ENCODE data around the gene KRT35.

The KRT35 gene

GRCh38 chr17:41486316-41486715, 5.4 kb upstream of the KRT35 start:
- no peak for DNase-seq

- no peak for DNase-seq
Observed at GRCh38 chr17:41484920-41485904, 4.3 kb upstream of the KRT35 start.

GRCh38 chr17:41483991-41484826, 3.3 kb upstream of the KRT35 start:
- no peak for DNase-seq

- DNase-seq = no peak
Observed at GRCh38 chr17:41483531-41483930, 2.6 kb upstream of the KRT35 start.

- DNase-seq = no peak
Observed at GRCh38 chr17:41480581-41480980, 370 bp downstream of the KRT35 start.

- no peak for DNase-seq
Observed at GRCh38 chr17:41480136-41480535, 815 bp downstream of the KRT35 start.

GRCh38 chr17:41478237-41478636, 2.7 kb downstream of the KRT35 start:
- DNase-seq = no peak

- DNase-seq = no peak
Observed at GRCh38 chr17:41476866-41477815, 3.8 kb downstream of the KRT35 start.

- DNase-seq = no peak
Observed at GRCh38 chr17:41475421-41475820, 5.5 kb downstream of the KRT35 start.

- DNase-seq = no peak
Observed at GRCh38 chr17:41474863-41475262, 6.1 kb downstream of the KRT35 start.

- no peak for DNase-seq
Observed at GRCh38 chr17:41468346-41468745, 12.6 kb downstream of the KRT35 start.

- DNase-seq = no peak
Observed at GRCh38 chr17:41467561-41467960, 13.4 kb downstream of the KRT35 start.

- DNase-seq = no peak
Observed at GRCh38 chr17:41466988-41467387, 14.0 kb downstream of the KRT35 start, which contains the start of gene KRT32. Gene KRT32 (minus strand): TSS chr17:41467386. CDS start chr17:41467325, 61 bp downstream.

- DNase-seq = no peak
Observed at GRCh38 chr17:41464682-41465081, 16.3 kb downstream of the KRT35 start.

- no peak for DNase-seq
Observed at GRCh38 chr17:41464173-41464572, 16.8 kb downstream of the KRT35 start.

- no peak for DNase-seq
Observed at GRCh38 chr17:41463746-41464145, 17.2 kb downstream of the KRT35 start.

- no peak for DNase-seq
Observed at GRCh38 chr17:41462705-41463104, 18.2 kb downstream of the KRT35 start.

GRCh38 chr17:41457676-41458075, 23.3 kb downstream of the KRT35 start:
- DNase-seq = no peak

- no peak for DNase-seq
Observed at GRCh38 chr17:41456204-41456603, 24.7 kb downstream of the KRT35 start.

- DNase-seq = no peak
Observed at GRCh38 chr17:41455236-41455635, 25.7 kb downstream of the KRT35 start.

- DNase-seq = no peak
Observed at GRCh38 chr17:41453066-41453465, 27.9 kb downstream of the KRT35 start.

GRCh38 chr17:41452281-41452680, 28.7 kb downstream of the KRT35 start:
- no peak for DNase-seq
